ELR (cell line): ENCODE data around the gene CACNA1A.

Experiments used
- DNase-seq: peaks from one replicate; pipeline ENCODE4 v3.0.0-alpha.2; 2015; ENCODE audit warnings: low read depth

Gene CACNA1A

DNA sequence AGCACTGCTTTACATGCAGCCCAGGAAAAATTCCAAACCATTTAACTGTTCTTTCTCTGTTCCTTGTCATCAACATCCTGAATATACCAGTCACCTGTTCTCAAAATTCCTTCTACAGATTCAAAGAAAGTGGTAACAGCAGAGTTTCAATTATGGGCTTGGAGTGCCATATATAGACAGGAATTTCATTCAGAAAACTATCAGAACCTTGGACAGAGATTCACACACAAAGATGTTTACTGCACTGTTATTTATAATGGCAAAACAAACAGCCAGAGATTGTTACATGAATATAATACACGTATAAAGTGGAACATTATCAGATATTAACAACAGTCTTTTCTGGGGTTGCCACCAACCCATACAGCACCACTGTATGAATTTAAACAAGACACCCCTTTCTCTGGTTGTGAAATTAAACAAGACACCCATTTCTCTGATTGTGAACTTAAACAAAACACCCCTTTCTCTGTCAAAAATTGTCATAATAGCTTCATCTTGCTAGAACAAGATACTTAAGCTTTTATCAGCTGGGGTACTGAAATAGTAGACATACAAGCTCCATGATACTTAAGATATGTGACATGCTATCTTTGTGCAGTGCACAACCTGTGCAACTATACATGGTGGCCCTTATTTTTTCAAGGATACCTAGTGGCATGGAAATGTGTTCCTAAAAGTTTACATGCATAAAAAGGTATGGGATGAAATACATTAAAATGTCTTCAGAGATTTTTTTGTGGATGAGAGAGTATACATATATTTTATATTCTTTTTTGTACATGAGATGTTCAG lies 12.6 kb downstream of the CACNA1A start:
- peak; percentile 5 for DNase-seq

DNA sequence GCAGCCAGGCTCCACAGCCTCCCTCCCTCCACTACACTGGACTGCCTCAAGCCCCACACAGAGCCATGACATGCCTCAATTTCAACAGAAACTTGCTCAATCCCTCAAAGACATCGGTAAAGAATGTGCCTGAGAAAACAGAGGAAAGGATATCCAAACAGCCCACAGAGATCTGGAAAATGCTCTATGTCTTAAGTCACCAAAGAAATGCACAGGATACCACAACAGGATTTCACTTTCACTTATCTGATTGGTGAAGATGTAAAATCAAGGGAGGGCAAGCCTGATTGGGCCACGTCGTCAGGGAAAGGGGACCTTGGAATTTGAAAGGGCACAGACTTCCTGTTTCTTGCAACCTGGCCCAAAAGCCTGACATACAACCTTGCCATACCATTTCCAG lies 14.2 kb downstream of the CACNA1A start:
- DNase-seq = peak; percentile 65

DNA sequence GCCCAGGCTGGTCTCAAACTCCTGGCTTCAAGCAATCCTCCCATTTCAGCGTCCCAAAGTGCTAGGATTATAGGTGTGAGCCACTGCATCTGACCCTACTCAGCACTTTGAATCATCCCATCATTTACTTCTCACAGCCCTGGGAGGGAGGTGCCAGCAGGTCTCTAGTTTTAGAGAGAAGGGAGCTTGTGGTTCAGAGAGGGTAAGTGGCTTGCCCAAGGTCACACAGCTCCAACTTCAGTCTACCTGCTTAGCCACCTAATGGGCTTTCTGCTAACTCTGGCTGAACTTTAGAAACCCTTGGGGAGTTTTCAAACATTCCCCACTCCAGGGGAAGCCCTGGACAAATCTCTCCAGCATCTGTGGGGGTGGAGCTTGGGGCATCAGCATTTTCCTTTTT lies 18.3 kb downstream of the CACNA1A start:
- DNase-seq = no peak

DNA sequence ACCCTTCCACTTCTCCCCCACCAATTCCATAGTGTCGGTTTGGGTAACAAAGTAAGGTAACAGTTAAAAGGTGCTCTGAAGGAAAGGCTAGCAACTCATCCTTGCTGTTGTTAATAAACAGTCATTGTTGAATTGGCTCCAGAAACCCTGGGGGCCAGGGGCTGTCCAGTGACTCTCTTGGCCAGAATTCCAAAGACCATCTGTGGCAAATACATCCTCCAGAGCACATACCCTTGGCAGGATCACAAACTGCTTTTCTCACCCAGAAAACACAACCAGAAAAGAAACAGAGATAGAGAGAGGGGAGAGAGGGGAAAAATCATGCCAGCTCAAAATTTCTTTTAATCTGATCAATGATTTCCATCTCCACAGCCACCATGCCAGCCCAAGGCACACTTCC lies 22.1 kb downstream of the CACNA1A start:
- DNase-seq = no peak

DNA sequence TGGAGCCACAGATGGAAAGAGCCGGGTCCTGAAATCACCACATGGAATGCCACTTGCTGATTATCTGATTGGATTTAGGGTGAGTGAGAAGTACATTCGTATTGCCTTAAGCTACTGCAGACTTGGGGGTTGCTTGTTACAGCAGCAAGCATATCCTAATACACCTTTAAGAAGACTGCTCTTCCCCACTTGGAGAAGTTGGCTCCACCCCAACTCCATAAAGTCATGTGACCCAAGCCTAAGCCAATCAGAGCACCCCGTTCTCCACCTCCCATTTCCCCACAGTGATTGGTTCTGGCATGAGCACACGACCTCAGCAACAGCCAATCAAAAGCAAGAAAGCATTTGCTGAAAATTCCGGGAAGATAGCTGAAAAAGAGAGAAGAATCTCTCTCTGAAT lies 23.1 kb downstream of the CACNA1A start:
- DNase-seq = peak; percentile 8

DNA sequence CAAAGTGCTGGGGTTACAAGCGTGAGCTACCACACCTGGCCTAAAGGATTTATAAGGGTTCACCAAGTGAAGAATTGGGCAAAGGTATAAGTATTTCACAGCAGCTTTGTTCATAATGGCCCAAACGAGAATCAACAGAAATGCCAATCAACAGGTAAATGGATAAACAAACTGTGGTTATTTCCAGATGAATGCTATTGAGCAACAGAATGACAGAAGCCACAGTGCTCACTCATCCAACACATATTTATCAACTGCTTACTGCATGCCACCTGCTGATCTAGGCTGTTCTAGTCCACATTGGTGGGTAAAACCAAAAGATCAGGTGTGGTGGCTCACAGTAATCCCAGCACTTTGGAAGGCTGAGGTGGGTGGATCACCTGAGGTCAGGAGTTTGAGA lies 27.7 kb downstream of the CACNA1A start:
- DNase-seq = no peak

DNA sequence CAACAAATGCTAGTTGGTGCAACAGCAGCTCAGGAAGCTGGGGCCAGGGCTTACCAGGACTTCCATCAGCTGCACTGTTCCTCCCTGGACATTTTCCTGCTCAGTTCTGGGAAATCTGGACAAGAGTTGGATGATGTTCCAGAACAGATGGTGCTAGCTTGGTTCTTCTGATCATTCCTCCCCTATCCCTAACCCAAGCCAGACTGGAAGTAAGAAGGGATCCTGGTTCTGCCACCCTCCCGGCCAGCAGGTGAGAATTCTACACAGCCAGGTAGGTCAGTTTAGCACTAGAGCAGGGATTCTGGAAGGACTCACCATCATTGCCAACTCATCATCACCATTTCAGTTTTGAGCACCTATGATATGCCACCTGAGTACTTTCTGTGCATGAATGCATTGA lies 30.2 kb downstream of the CACNA1A start:
- DNase-seq = no peak

DNA sequence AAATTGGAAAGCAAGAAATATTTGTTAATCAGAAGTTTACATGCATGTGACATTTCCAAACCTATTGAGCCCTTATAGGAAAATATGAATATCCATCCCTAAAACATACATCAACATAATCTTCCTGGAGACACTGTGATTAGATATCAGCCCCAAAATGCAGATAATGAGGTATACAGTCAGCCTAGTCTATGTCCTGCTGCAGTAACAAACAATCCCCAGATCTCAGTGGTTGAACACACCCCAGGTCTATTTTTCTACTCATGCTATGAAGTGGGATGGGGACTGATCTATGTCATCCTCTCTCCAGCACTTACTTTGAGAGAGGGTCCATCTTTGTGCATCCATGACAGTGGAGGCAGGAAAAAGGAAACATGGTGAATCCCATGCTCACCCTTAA lies 31.2 kb downstream of the CACNA1A start:
- no peak for DNase-seq

DNA sequence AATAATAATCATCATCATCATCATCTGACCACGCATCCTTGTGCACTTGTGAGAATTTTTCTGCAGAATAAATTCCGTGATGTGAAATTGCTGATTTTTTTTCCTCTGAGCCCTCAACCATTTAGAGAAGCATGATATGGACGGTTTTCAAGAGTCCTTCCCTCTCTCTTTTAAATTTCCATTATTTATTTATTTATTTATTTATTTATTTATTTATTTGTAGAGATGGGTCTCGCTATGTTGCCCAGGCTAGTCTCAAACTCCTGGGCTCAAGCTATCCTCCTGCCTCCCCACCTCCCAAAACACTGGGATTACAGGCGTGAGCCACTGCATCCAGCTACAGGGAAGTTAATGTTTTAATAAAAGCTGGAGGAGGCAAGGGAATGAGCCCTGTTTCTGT lies 39.6 kb downstream of the CACNA1A start:
- no peak for DNase-seq

DNA sequence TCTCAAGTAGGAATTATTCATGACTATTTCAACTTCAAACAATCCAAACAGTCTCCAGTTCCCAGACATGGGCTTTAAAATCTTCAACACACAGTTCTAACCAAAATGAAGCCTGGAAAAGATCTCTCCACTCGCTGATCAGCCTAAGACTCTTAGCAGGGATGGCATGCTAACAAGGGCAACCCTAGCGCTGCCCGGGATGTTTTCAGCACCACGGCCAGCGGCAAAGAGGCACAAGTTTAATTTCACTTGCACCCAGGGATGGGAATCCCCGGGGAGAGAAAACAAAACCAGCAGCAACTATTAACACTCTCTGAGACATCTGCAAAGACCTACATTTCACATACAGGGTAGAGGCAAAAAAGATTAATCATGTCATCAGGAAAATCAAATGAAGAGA lies 43.0 kb downstream of the CACNA1A start:
- peak; percentile 13 for DNase-seq

DNA sequence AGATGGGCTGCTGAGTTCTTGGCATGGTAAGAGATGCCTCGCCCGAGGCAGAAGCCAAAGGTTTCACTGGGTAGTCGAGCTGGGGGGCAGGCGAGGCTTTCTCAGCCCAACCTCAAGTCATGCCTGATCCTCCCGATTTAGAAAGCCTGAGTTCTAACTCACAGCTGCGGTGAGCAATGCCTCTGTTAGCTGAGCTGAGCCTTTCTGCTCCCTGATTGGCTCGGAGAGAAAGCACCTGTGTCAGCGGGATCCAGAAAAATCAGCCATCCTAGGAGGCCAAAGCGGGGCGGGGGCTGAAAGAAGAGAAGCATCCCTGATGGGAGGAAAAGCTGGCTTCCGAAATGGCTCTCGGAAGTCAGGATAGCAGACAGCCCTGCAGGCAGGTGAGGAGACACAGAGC lies 44.7 kb downstream of the CACNA1A start:
- no peak for DNase-seq

DNA sequence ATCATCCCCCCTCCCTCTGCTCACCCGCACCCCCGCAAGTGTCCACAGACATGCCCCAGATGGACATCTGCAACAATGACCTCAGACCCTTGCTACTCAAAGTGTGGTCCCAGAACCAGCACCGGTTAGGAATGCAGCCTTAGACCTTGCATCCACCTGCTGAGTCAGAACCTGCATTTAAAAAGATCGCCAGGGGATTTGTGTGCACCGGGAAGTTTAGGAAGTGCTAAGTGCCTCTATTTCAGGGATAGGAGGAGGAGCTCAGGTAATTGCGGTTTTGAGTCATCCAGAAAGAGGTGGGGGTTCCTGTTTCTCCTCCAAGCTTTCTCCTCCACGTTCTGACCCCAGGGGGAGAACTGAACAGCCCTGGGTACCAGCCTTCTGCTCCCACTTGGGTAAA lies 46.2 kb downstream of the CACNA1A start:
- no peak for DNase-seq

DNA sequence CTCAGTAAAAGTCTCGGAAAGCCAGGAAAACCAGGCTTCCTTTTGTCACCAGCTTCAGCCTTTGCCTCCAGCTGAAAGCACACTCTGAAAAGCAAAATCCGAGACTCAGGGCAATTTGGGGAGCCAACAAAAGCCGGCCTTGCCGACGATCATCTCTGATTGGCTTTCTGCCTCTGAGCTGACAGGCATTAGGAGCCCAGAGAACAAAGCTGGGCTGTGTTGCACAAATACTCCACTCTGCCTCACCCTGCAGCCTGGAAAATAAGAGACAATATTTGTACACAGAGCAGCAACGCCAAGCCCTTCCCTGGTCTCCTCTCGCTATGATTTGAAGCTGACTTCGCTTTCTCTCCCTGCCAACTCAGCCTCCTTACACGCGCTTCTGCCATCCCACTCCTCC lies 46.9 kb downstream of the CACNA1A start:
- no peak for DNase-seq

DNA sequence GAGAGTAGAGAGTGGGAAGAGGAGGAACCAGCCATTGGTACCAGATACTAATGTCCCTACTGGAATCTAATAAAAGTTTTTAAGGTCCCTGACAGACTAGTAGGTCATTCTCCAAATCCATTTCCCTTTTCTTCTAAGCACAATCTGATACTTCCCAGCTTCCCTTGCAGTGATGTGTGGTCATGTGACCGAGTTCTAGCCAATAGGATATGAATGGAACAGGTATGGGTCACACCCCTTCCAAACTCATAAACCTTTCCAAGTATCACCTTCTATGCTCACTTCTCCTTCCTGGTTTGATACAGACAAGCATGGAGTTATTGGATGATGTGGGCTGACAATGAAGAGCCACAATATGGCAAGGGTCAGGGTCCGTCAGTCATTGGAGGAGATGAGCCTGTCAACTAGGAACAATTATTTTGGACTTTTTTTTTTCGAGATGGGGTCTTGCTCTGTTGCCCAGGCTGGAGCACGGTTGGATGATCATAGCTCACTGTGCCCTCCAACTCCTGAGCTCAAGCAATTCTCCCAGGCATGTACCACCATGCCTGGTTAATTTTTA lies 54.8 kb downstream of the CACNA1A start:
- DNase-seq = no peak

DNA sequence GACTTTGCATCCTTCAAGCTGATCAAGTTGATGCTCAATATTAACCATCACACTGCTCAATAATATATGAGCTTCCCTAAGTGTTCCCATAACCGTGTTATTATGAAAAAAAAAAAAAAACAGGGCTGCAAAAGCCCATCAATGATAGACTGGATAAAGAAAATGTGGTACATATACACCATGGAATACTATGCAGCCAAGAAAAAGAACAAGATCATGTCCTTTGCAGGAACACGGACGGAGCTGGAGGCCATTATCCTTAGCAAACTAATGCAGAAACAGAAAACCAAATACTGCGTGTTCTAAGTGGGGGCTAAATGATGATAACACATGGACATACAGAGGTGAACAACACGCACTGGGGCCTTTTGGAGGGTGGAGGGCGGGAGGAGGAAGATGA lies 58.3 kb downstream of the CACNA1A start:
- DNase-seq = no peak

DNA sequence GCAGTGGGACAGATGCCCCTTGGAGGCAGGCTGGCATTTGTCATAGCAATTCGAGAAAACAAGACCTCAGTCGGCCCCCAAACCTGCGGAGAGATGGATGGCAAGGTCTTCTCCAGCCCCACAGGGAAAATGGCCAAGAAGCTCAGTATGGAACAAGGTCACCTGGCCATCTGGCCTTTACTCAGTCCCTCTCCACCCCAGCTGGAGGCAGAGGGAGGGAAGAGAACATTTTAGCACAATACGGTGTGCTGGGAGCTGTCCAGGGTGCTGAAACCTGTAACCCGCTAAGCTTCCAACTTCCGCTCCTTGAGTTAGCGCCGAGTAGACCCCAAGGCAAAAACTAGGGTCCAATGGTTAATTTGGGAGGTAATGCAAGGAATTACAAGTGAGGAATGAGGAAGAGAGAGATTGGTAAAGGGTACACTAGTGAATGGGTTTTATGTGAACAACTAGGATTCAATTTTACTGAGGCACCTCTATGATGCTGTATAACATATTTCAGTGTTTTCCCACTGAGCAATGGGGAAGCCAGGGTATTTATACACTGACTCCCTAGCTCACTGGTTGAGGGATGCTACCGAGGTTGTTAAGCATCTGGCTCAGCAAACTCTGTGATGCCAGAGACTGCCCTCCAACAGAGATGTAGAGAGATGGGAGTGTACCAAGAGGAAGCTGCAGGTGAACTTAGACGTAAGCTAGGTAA lies 64.3 kb downstream of the CACNA1A start:
- DNase-seq = peak; percentile 50

DNA sequence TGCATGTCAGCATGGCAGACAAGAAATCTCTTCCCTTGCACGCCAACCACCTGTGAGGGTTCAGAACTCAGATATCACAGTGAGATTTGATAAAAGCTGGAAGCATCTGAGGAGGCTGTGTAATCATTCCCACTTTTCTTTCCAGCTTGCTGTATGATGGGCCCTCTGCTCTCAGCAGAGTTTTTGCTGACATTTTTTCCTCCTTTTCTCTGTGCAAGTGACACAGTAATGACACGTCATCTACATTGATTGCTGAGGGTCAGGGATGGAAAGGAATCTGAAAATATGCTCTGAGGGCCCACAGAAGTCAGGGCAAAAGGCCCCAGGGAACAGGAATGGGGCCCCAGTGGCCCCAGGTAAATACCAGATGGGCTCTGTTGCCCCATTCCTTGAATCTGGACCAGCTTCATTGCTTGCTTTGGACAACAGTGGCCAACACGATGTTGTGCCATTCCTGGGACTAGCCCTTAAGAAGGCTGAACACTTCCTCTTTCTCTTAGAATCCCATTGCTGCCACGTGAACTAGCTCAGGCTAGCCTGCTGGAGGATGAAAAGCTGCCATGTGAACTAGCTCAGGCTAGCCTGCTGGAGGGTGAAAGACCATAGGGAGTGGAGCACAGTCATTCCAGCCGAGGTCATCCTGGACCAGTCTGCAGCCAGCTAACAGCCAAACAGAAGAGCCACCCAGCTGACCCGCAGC lies 68.2 kb downstream of the CACNA1A start:
- no peak for DNase-seq

DNA sequence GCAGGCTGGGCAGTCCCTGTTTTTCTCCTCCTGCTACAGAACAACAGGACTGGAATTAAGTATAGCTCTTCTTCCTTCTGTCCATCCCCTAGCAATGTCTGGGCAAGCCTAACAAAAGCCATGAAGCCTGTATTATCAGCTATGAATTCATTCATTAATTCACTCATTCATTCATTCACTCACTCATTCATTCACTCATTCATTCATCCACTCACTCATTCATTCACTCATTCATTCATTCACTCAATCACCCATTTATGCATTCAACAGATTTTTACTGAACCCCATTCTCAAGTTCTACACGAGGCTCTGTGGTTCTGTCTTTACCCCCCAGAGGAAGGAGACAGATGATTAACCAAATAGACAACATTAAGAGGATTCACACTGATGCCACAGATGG lies 69.9 kb downstream of the CACNA1A start:
- no peak for DNase-seq

DNA sequence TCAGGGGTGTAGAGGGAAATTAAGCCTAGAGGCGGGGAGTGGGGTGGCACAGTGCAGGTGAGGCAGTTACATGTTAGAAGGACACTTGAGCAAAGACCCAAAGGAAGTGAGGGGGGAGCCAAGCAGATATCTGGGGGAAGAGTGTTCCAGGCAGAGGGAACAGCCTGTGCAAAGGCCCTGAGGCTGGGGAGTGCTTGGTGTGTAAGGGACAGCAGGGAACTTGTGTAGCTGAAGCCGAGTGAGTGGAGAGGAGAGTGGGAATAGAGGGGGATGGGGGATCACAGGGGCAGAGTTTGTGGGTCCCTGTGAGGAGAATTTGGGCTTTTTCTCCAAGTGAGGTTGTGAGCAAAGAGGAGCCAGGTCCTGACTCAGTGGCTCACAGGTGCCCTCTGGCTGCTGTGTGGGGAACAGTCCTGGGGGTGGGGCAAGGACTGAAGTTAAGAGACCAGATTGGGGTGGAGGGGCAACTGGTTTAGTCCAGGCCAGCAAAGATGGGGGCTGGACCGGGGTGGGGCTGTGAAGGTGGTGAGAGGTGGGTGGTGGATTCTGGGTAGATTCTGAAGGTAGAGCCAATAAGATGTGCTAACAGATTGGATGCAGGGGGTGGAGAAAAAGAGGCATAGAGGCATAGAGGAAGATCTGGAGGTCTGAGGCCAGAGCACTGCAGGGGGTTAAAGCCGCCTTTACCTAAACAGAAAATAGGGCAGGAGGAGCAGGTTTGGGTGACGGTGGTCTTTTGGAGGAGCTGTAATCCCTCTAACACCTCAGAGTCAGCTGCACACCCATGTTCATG lies 75.3 kb downstream of the CACNA1A start:
- peak; percentile 69 for DNase-seq

DNA sequence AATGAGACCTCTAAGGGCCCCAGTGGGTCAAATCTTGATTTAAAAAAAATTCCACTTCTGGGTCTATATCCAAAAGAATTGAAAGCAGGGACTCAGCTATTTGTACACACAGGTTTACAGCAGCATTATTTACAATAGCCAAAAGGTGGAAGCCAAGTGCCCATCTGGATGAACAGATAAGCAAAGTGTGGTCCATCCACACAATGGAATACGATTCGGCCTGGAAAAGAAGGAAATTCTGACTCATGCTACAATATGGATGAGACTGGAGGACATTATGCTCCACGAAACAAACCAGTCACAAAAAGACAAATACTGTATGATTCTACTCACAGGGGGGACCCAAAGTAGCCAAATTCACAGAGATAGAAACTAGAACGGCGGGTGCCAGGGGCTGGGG lies 76.7 kb downstream of the CACNA1A start:
- no peak for DNase-seq

DNA sequence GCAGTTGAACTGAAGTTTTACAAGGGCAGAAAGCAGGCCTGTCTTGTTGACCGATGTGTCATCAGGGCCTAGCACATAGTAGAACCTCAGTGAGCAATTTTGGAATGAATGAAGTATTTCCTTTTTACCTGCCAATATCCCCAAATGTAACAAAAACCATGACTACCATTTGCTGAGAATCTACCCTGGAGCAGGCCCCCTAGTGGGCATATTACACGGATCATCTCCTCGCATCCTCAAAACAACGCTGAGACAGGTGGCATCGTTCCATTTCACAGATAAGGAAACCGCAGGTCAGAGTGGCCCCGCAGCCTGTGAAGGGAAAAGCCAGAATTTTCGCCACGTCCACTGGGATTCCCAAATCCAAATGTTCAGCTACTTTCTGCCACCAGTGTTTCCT lies 77.9 kb downstream of the CACNA1A start:
- DNase-seq = peak; percentile 56
